ENCODE data around the gene DYNC2LI1. TPM values are rescaled to one million over a fixed set of nuclear protein-coding genes. Genes with fewer than 3 reads are reported as not detected.

Gene DYNC2LI1
- total and polyA plus RNA-seq, 2 of the 8 experiments (the other 6 are each of a cell fraction or from before 2014, with no cell fraction given) = 3.9 to 7.6 TPM

- no peak for TF ChIP-seq SIRT6 (IDR thresholded peaks at IDR 0.05; ENCODE audit: low read length)
These were observed 14.8 kb downstream of the DYNC2LI1 start (continued) for GRCh38 chr2:43788646-43789045.
